Endothelial cell of hepatic sinusoid (primary cell): ENCODE data around the gene SEPTIN3.
"Not testable (repeated sequence)": the region's sequence is repeated elsewhere in the genome, so short reads cannot be mapped to it uniquely, and the experiment has no call there.

Experiments used
- in situ Hi-C: cut with HindIII; loops from 2 replicates; pipeline ENCODE4 v1.10.0; 2017; ENCODE audit warnings: low sequenced_read_pairs

SEPTIN3 gene

GRCh38 chr22:41940832-41941765 lies 28.1 kb upstream of the SEPTIN3 start:
- in situ Hi-C loops = no loop called here

DNA sequence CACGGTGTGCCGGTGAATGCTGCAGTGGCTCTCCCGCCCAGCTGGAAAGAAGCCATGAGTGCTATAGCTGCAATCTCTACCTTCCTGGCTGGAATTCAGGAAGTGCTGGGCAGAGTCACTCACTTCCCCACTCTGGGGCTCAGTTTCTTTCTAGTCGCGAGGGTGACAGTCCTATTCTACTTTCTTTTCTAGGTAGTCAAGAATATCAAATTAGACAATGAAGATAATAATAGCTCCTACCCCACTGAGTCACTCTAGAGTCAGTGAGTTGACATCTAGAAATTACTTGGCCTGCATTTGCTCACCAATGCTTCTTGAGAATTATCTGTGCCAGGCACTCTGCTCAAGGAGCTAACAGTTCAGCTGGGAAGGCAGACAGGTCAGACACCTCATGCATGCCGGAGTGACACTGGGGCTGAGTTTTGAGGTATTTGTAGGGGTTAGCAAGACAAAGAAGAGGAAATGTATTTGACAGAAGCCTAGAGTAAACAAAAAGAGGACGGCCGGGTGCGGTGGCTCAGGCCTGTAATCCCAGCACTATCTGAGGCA lies 25.5 kb upstream of the SEPTIN3 start:
- in situ Hi-C loops = no loop called here

- in situ Hi-C loops = no loop called here
Observed at GRCh38 chr22:41946629-41947423, 22.4 kb upstream of the SEPTIN3 start, which contains the start of gene CENPM. TSS of gene CENPM (minus strand) at chr22:41947152. CDS start at chr22:41947076, 76 bp downstream.

- in situ Hi-C loops = no loop called here
Observed at GRCh38 chr22:41947424-41948080, 21.7 kb upstream of the SEPTIN3 start.

- in situ Hi-C loops = no loop called here
Observed at GRCh38 chr22:41948142-41948541, 21.1 kb upstream of the SEPTIN3 start.

DNA sequence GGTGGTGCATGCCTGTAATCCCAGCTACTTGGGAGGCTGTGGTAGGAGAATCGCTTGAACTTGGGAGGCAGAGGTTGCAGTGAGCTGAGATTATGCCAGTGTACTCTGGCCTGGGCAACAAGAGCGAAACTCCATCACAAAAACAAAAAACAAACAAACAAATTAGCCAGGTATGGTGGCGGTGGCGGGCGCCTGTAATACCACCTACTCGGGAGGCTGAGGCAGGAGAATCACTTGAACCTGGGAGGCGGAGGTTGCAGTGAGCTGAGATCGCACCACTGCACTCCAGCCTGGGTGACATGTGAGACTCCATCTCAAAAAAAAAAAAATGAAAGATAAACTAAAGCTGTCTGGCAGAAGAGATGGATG lies 20.3 kb upstream of the SEPTIN3 start:
- in situ Hi-C loops = not testable (repeated sequence)

GRCh38 chr22:41949297-41949965 lies 19.8 kb upstream of the SEPTIN3 start:
- in situ Hi-C loops = no loop called here

DNA sequence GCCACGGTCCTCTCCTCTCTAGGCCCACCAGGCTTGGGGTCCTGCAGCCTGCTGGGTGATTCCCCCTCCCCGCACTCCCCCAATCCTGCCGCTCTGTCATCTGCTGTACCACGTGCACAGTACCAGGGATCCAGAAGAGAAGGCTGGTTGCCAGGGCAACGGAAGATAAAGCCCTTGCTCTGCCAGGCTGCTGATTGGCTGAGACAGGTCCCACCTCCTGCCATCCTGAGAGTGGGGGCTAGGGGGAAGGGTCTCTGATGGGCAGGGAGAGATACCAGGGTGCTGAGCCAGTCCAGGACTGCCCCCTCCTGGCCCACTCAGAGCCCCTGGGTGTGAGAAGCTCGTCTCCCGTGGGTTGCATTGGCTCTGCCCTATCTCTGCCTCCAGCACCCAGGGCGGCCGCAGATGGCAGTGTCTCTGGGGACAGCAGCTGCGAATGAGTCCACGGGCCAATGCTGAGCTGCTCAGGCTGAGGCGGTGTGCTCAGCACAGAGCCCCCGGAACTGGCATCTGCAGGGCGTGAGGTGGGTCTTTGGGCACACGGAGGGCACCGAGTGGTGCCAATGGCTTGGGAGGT lies 17.3 kb upstream of the SEPTIN3 start, which contains the start of gene SMIM45:
SMIM45 (plus strand) TSS at position 253 of the 577 bp plus-strand sequence.
- in situ Hi-C loops = no loop called here

DNA sequence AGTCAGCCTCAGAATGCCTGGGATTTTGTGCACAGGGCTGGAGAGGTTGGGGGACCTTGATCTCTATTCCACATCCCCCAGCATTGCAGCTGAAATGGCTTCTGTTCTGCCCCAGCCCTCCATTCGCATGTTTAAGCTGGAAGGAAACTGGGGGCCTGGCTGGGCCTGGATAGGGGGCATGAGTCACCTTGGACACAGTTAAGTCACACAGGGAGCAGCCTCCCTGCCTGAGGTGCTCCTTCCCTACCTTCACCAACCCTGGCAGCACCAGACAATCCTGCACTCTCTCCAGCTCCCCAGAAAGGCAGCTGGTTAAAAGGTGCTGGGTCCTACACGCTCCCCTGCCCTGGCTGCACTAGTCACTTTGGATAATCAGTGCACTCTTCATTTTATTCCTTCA lies 16.5 kb upstream of the SEPTIN3 start:
- in situ Hi-C loops = no loop called here

DNA sequence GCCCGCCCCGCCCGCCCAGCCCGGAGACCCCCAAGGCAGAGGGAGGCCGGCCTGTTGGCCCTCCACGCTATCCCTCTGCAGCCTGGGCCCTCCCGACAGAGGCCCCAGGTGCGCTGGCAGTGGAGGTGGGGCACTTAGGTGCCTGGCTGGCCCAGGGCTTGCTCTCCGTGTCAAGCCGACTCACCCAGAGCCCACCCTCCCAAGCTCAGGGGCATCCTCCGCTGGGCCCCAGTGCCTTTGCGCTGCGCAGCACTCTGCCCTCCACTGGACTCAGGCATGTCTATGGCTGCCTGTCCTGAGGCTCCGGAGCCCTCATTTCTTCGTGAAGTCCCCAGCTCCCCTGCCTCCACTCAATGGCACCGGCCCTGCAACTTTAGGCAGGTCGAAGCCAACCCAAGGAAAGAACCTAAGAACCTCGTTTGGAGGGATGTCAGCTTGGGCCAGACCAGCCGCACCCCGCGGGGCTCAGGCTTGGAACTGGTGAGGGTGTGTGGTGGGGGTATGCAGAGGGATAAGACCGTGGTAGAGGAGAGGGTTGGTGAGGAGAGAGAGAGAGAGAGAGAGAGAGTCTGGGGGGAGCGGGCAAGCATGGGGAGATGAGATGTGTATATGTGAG lies 11.2 kb upstream of the SEPTIN3 start:
- in situ Hi-C loops = no loop called here

DNA sequence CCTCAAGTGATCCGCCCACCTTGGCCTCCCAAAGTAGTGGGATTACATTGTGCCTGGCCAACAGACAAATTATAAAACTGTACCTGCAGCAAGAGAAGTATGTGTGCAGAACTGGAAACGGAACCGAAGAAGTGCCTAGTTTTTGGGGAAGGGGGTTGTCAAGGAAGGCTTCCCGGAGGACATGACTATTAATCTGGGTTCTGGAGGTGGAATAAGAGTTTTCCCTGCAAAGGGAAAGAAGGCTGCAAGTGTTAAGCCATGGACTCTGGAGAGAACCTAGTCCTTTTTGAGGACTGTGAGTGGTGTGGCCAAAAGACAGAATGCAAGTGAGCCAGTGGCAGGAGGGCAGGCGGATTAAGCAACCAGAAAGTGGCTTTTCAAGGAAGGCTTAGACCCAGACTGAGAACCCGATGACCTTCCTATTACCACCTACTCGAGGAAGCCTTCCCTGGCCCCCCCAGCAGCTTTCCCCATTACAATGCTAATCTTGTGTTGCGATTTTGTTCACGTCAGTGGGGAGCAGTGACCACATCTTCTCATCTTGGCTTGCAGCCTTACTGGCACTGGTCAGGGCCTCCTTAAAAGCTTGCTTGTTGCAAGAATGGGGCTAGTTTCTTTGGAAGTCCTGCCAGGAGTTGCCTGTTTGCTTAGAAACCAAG lies 5.7 kb upstream of the SEPTIN3 start:
- in situ Hi-C loops = no loop called here

- in situ Hi-C loops = no loop called here
Observed at GRCh38 chr22:41964112-41964491, 5.1 kb upstream of the SEPTIN3 start.

DNA sequence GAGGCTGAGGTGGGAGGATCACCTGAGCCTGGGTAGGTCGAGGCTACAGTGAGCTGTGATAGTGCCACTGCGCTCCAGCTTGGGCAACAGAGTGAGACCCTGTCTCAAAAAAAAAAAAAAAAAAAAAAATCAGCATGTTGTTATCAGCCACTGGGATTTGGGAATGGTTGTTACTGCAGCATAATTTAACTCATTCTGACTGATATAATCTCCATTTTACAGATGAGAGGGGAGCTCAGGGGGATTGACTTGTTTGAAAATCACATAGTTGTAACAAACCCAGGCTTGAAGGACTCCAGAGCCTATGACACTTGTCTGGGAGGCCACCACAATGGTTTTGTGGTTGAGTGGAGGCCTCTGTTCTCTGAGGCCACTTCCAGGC lies 3.0 kb upstream of the SEPTIN3 start:
- in situ Hi-C loops = no loop called here

GRCh38 chr22:41966607-41967240 lies 2.5 kb upstream of the SEPTIN3 start:
- in situ Hi-C loops = no loop called here

DNA sequence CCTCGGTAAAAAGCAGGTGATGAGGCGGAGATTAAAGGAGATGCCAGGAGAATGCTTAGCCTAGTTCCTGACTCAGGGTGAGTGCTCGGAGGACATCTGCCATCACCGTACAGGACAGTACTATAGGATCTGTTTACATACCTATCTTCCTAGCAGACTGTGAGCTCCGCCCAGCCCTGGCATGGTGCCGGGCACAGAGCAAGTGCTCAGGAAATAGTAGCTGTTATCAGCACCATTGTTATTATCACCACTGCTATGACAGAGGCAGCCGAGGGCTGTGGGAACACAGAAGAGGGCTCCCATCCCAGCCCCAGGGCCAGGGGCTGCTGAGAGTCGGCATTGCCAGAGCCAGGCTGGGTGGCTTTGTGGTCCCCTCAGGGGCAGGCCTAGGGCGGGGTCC lies 642 bp upstream of the SEPTIN3 start:
- in situ Hi-C loops = no loop called here

- in situ Hi-C loops = no loop called here
Observed at GRCh38 chr22:41970601-41971000, 1.4 kb downstream of the SEPTIN3 start.

GRCh38 chr22:41971431-41971830 lies 2.2 kb downstream of the SEPTIN3 start:
- in situ Hi-C loops = no loop called here

- in situ Hi-C loops = no loop called here
Observed at GRCh38 chr22:41974691-41975290, 5.5 kb downstream of the SEPTIN3 start.
